Hematopoietic multipotent progenitor cell treated with erythropoietin and hydrocortisone succinate and interleukin-3 and kit ligand, for 15 days (in vitro differentiated cells): Measurements from ENCODE around the gene USP9X.
"Not testable (repeated sequence)": the region's sequence is repeated elsewhere in the genome, so short reads cannot be mapped to it uniquely, and the experiment has no call there.

Experiments used
- DNase-seq: peaks from one replicate; pipeline ENCODE4 v3.0.0-alpha.2; 2015; ENCODE audit warnings: low spot score

The USP9X gene

DNA sequence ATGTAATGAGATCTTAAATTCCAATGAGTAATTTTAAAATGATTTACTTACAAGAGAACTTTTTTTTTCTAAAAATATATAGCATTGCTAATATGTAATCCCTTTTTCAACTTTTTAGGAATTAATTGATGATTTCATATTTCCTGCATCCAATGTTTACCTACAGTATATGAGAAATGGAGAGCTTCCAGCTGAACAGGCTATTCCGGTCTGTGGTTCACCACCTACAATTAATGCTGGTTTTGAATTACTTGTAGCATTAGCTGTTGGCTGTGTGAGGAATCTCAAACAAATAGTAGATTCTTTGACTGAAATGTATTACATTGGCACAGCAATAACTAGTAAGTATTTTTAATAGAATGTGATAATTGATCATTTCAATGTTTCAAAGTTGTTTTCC is 113.2 kb downstream of the USP9X start:
- no peak for DNase-seq

DNA sequence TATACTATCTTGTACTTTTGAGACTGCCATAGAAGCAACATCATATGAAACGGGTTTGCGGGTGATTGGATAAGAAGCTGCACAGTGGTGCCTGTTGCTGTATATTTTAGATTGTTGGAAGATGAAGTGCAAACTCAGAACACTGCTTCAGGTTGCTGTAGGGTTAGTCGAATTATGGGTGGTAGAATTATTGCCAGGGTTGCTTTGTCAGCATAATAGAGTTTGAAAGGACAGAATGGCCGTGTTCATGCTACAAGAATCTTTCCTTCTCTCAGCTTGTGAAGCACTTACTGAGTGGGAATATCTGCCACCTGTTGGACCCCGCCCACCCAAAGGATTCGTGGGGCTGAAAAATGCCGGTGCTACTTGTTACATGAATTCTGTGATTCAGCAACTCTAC is 115.5 kb downstream of the USP9X start:
- DNase-seq, result no peak

DNA sequence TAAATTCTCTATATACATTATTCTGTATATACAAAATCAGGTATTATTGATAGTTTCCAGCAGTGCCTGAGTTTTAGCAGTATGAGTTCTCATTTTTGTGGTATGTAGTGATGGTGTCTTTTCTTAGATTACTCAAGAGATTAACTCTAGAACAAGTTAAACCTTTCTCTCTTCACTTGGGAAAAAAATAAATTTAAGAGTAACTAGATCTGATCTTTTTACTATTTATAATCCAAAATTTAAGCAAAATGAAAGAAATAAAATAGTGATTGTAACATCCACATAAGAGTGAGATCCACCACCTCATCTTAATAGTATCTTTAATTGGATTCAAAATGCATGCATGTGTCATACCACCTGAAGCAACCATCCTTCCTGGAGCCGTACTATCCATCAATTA is 124.6 kb downstream of the USP9X start:
- no peak for DNase-seq

DNA sequence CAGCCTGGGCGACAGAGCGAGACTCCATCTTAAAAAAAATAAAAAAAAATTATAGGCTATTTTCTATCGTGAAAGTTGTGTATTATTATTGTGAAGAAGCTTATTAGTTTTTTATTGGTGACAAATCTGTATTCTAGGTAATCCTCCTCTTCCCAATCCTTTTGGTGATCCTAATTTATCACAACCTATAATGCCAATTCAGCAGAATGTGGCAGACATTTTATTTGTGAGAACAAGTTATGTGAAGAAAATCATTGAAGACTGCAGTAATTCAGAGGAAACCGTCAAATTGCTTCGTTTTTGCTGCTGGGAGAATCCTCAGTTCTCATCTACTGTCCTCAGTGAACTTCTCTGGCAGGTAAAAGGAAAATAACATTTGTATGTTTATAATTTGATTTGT is 139.4 kb downstream of the USP9X start:
- no peak for DNase-seq

DNA sequence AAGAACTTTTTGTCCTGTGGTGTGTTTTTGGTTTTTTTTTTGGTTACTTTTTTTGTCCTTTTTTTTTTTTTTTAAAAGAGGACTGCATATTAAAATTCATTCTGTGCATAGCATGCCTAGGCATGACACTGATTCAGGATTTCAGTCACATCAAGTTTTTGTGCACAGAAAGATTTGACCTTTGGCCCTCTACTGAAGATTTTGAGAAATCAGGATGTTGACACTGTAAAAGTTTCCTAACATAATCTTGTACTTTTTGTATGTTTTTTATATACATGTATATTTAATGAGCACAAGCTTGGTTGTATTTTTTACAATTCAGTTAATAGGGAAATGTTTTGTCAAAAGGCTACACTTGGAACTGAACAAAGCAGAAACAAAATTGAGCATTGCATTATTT is 148.7 kb downstream of the USP9X start:
- no peak for DNase-seq

DNA sequence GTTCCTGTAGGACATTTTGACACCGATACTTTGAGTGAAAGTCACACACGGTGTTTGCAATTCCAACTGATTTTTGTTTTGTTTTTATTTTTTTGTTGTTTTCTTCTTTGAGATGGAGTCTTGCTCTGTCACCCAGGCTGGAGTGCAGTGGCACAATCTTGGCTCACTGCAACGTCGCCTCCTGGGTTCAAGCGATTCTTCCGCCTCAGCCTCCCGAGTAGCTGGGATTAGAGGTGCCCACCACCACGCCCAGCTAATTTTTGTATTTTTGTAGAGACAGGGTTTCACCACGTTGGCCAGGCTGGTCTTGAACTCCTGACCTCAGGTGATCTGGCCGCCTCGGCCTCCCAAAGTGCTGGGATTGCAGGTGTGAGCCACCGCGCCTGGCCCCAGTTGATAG is 149.2 kb downstream of the USP9X start:
- DNase-seq, result not testable (repeated sequence)

DNA sequence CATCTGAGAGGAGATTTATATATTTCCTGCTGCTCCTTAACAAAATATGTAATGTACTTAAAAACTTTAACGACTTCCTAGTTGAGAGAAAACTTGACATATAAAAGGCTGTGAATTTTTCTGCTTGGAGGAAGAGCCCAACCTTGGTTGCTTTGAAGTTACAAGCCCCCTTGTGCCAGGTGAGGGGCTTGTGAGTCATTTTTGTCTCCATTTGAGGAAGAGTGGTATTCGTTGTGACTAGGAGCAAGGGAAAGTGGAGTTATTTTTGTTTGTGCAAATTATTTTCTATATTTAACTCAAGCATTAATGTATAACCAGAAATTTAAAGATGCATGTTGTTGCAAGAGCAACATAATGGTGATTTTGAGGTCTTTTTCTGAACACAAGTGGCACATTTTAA is 149.7 kb downstream of the USP9X start:
- no peak for DNase-seq

DNA sequence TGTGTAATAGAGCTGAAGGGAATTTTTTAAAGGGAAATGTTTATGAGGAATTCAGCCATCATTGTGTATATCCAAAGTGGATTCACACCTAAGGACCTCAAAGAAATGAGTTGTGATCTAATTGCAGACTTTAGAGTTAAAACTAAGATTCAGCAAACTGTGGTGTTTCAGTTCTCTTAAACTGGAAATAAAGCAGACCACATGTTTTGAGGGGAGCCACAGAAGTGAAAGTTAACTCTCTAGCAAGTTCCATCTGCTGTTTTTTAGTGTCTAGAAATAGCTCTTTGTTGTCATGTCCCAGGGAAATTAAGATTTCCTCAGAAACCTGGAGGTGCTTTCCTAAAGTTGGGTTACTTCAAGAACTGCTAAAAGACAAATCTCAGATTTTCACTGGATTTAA is 151.4 kb downstream of the USP9X start:
- DNase-seq, result no peak

DNA sequence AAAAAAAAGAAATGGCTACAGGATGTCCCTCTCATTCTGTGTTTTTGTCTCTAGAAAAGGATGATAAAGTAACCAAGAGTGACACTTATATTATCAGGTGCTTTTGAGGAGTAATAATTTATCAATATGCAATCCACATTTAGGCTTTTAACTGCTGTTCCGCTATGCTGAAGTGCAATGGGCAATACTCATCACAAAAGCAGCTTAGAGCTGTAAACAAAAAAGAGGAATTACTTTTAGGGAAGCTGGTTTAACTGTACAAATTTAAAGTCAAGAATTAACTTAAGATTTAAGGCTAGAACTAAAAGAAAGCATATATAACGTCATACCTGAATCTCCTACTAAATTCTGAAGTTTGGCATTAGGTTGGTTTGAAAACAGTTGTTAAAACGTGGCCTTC is 155.3 kb downstream of the USP9X start:
- no peak for DNase-seq

DNA sequence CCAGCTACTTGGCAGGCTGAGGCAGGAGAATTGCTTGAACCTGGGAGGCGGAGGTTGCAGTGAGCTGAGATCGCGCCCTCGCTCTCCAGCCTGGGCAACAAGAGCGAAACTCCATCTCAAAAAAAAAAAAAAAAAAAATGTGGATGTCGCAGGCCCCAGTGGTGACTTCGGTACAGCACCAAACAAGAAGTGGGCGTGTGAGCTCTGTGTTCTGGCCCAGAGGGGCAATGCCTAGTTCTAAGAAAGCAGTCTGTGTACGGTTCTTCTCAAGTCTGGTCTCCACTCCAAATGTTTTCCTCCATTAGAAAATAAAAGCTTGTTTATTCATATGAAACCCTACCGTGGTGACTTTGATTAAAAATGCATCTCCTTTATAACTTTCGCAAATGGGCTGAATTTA is 156.7 kb downstream of the USP9X start:
- DNase-seq, result no peak

DNA sequence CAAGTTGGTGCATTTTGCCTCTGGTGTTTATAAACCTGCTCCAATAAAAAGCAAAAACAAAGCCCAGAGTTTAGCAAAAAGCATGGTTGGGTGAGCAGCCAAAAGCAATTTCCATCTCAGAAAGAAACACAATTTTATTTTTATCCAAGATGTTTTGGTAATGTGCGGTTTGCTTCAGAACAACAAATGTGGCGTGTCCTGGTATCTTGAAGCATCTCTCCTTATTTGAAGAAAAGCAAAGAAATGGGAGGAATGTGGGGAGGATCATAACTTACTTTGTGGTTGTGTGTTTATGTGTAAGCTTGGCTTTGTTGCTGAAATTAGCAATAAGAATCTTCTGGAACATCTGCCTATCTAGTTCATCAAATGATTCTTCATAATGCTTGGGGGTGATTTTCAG is 160.4 kb downstream of the USP9X start:
- DNase-seq, result no peak

DNA sequence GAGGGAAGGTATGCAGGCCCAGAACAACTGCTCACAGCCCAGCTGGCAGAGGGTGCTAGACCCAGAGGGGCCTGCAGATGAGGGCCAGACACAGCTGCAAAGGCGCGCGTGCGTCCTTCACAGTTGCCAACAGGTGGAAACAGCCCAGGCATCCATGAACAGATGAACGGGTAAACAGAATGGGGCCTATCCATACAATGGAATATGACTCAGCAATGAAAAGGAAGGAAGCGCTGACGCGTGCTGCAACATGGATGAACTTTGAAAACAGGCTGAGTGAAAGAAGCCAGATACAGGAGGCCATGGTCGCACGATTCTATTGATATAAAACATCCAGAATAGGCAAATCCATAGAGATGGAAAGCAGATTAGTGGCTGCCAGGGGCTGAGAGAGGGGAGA is 165.6 kb downstream of the USP9X start:
- DNase-seq, result no peak

DNA sequence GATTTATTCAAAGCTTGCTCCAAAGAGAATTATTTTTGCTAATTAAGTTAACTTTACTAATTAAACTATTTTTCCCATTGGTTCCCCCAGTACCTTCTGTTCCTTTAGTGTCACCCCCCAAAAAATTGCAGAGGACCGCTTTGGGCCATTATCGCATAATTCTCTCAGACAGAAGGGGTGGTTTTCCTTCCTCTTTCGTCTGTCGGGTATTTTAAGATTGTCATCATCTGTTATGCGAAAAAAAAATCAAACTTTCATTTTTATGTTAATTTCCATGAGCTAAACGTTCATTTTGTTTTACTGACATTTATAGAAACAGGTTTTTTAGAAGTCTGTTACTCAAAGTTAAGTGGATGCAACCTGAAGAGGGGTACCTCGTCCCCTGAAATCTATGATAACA is 172.6 kb downstream of the USP9X start:
- no peak for DNase-seq

DNA sequence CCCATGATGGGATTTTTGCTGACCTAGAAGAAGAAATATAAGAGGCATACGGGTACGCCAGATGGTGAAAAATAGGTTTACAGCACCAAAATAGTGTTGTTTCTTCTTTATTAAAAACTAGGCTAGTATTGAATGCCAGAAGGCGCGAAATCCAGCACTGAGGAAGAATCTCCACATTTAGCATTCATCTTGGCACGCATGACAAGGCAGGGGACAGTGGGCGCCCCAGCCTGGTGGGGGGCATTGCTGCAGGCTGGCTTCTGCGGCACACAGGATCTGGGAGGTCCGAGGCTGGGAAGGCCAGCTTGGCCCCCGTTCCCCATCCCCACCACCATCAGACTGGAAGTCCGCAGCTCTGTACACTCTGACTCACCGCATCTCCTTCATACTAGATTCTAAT is 173.0 kb downstream of the USP9X start:
- DNase-seq, result no peak

DNA sequence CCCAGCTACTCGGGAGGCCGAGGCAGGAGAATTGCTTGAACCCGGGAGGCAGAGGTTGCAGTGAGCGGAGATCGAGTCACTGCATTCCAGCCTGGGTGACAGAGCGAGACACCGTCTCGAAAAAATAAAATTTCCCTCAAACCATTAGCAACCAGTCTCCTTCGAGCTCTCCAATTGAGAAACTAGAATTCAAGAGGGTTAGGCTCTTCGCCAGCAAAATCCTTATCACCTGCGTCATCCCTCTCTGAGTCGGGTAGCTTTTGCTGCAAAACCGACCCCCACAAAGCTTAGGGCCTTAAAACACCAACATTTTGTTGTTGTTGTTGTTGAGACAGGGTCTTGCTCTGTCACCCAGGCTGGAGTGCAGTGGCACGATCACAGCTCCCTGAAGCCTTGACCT is 173.6 kb downstream of the USP9X start:
- no peak for DNase-seq

DNA sequence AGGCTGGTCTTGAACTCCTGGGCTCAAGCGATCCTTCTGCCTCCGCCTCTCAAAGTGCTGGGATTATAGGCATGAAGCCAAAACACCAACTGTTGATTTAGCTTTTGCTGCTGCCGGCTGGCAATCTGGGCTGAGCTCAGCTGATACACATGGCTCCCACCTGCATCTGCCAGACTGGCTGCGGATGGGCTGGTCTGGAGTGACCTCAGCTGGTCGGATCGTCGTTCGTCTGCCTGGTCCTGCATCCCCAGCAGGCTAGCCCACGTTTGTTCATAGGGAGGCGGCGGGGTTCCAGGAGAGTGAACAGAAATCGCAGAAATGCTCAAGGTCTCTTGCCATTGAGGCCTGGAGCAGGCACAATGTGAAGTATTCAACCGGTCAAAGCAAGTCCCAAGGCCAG is 174.3 kb downstream of the USP9X start:
- DNase-seq, result no peak

DNA sequence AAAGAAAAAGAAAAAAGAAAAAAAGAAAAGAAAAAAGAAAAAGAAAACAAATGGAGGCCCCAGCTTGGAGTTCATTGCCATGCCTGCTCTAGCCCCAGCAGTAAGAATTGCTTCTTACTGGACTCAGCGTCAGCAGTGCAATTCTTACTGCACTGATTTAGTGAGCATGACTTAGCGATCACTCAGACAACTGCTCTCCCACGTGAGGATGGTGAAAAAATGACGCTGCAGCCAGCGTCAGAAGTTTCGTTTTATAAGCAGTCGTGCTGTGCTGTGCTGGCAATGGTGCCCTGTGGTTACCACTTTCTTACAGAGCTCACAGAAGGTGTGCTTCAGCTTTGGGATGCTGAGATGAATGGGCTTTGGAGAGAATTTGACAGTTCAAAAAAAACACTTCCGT is 180.4 kb downstream of the USP9X start:
- no peak for DNase-seq

DNA sequence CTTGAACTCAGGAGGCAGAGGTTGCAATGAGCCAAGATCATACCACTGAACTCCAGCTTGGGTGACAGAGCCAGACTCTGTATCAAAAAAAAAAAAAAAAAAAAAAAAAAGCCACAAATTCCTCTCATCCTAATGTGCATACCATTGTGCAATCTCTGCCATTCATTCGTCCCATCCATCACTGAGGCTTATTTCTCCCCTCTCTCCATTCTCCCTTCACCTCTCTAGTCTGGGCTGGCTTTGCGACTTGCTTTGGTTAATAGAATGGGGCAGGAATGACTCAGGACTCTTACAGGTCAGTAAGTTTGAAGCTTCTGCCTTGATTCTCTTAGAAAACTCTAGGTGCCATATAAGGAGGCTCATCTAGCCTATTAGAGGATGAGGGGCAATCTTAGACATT is 188.4 kb downstream of the USP9X start:
- DNase-seq, result no peak

DNA sequence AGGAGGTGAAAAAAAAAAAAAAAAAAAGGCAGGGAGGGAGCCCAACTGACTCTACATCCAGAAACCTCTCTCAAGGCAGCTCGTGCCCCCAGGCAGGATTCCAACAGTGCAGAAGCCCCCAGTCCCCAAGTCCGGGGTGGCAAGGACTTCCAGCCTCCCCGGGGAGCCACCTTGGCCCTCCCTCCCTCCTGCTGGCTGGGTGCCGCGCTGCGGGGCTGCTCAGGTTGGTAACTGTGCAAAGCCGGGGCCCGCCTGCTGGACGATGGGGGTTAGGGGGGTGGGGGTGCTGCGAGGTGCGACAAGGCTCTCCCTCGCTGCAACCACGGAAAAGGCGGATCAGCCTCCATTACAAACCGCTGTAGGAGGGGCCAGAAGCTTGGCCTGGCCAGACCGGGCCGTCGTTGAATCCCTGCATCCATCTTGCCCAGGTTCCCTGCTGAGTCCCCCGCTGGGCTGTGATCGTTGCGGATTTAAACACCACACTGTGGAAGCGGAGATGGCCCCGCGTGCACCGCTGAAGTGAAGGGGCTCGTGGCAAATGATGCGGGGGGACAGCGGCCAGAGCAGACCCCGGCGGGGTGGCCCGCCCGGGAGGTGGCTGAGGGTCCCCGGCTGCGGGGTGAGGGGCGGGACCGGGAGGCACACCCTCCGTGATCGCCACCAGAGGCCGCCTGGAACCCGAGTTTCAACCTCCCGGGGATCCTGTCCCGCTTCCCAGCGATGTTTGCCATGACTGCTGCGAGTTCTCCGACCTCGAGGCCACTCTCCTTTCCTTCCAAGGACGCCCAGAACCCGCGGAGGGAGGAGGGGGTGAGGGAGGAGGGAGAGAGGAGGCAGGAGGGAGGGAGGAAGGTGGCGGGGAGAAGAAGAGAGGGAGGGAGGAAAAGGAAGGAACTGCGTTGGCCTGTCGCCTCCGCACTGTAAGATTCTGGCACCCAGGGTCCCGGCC is 190.7 kb downstream of the USP9X start:
- peak; percentile 4 for DNase-seq

DNA sequence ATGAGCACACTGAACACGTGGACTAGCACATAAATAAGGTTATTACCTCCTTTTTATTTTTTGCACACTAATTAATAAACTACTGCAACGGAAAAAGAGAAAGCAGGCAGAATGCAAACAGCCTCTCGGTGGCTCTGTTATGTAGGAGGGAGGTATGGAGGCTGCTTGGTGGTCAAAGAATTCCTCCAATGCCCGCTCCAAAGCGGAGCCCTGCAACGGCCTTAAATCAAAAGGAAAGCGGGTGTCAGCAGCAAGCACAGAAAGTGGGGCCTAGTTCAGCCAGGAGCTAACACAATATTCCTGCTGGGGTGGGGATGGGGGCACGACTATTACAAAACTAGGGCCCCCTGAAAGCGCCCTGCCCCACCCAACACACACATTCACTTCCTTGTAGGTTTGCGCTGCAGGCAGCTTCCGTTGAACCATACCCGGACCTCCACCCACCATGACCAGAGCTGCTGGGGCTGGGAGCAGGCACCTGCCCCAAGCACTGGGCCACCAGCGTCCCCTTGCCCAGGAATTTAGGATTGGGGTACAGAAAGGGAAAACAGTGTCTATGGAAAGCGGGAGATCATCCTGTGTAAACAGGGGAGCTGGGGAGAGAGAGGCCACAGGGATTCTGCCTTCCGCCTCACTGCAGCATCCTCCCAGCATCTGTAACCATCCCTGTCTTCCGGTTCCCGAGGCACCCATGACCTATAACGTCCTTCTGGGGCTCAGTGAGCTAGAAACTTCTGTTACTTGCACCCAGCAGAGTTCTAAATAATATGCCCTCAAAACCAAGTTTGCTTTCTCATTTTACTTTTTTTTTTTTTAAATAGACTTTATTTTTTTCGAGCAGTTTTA is 191.6 kb downstream of the USP9X start:
- no peak for DNase-seq

DNA sequence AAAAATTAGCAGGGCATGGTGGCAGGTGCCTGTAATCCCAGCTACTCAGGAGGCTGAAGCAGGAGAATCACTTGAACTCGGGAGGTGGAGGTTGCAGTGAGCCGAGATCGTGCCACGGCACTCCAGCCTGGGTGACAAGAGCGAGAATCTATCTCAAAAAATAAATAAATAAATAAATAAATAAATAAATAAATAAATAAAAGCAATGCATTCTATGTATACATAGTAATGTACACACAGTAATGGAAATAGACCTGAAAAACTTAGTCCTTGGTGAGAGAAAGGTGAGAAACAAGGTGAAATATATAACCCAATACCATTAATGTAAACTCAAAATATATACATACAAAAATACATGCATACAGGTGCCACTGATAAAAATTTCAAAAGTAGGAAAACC is 197.1 kb downstream of the USP9X start:
- not testable (repeated sequence) for DNase-seq

DNA sequence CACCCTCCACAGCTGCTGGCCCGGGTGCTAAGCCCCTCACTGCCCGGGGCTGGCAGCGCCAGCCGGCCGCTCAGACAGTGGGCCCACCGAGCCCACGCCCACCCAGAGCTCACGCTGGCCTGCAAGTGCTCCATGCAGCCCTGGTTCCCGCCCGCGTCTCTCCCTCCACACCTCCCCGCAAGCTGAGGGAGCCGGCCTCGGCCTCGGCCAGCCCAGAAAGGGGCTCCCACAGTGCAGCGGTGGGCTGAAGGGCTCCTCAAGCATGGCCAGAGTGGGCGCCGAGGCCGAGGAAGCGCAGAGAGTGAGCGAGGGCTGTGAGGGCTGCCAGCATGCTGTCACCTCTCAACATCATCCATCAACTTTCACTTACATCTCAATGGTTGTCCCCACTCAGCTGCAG is 200.7 kb downstream of the USP9X start:
- DNase-seq, result not testable (repeated sequence)
